Mammary epithelial cell (primary cell): ENCODE data around the gene MYO16.

ENCODE experiments used
- EZH2 ChIP-seq: IDR thresholded peaks from 2 replicates; pipeline ENCODE4 v1.6.1; 2012; ENCODE audit warnings: low read length, inconsistent platforms, borderline replicate concordance
- TF ChIP-seq, protein P1 (sequence below), 2 donors: IDR thresholded peaks in 1 of 2; conservative IDR thresholded peaks in 1 of 2; 2 replicates each; pipeline ENCODE4 v1.5.1; 2011 to 2012; ENCODE audit warnings: inconsistent platforms in 2 of 2, low read length in 2 of 2, mild to moderate bottlenecking in 2 of 2, control low read depth in 1 of 2, low read depth in 1 of 2; ENCODE audit not compliant: insufficient read depth in 1 of 2; ENCODE audit errors: extremely low read depth in 1 of 2

GRCh38 chr13:108853031-108853430, 223.6 kb downstream of the MYO16 start:
- TF ChIP-seq, protein P1, sequence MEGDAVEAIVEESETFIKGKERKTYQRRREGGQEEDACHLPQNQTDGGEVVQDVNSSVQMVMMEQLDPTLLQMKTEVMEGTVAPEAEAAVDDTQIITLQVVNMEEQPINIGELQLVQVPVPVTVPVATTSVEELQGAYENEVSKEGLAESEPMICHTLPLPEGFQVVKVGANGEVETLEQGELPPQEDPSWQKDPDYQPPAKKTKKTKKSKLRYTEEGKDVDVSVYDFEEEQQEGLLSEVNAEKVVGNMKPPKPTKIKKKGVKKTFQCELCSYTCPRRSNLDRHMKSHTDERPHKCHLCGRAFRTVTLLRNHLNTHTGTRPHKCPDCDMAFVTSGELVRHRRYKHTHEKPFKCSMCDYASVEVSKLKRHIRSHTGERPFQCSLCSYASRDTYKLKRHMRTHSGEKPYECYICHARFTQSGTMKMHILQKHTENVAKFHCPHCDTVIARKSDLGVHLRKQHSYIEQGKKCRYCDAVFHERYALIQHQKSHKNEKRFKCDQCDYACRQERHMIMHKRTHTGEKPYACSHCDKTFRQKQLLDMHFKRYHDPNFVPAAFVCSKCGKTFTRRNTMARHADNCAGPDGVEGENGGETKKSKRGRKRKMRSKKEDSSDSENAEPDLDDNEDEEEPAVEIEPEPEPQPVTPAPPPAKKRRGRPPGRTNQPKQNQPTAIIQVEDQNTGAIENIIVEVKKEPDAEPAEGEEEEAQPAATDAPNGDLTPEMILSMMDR (conservative IDR thresholded peaks at IDR 0.05 in 1 of 2, IDR thresholded peaks at IDR 0.05 in 1 of 2; ENCODE audit: extremely low read depth in 1 of 2, insufficient read depth in 1 of 2, low read depth in 1 of 2, low read length in 2 of 2) = no peak
- no peak for TF ChIP-seq EZH2
